Testis (tissue), 3 donors: ENCODE data around the gene GPR33. TPM values are rescaled to one million over a fixed set of nuclear protein-coding genes. Genes with fewer than 3 reads are reported as not detected.
A peak's percentile ranks its signal among the peaks of the same experiment; 100 is the strongest.

ENCODE experiments used
- DNase-seq: peaks from one replicate; pipeline ENCODE4 v3.0.0-alpha.2; 2019
- H3K27ac ChIP-seq, 2 donors: fragments of 200-600 bp; sonication (generic); one replicate each; pipeline ENCODE4 v1.5.1; 2019
- H3K27me3 ChIP-seq: fragments of 200-600 bp; sonication (generic); one replicate; pipeline ENCODE4 v1.5.1; 2019
- H3K36me3 ChIP-seq: fragments of 200-600 bp; sonication (generic); one replicate; pipeline ENCODE4 v1.5.1; 2017; ENCODE audit warnings: low read depth; ENCODE audit errors: missing control alignments
- H3K4me1 ChIP-seq: fragments of 200-600 bp; sonication (generic); one replicate; pipeline ENCODE4 v1.5.1; 2019
- H3K4me3 ChIP-seq, 2 donors: fragments of 200-600 bp; sonication (generic); one replicate each; pipeline ENCODE4 v1.5.1; 2017 to 2019
- H3K9me3 ChIP-seq: fragments of 200-600 bp; sonication (generic); one replicate; pipeline ENCODE4 v1.5.1; 2017
- CTCF ChIP-seq, 3 experiments: fragments of 450-650 bp in 2 of 3; fragments of 200-600 bp in 1 of 3; sonication (generic) in 1 of 3; IDR thresholded peaks; one replicate each; pipeline ENCODE4 v1.5.1; 2016 to 2019; ENCODE audit warnings: antibody characterized with exemption in 3 of 3, mild to moderate bottlenecking in 2 of 3, moderate library complexity in 1 of 3
- POLR2A ChIP-seq: fragments of 450-650 bp; IDR thresholded peaks from one replicate; pipeline ENCODE4 v1.6.1; 2017; ENCODE audit warnings: antibody characterized with exemption, mild to moderate bottlenecking, moderate library complexity
- WGBS, 2 donors: methylation state at CpG; one replicate each; pipeline ENCODE4 v1.1.5; 2018; 5-methylcytosine and 5-hydroxymethylcytosine counted together
- intact Hi-C: fragments of 100-400 bp; cut with DNase I; formaldehyde crosslinking; loops from one replicate; pipeline ENCODE4 v1.15.1; 2023; ENCODE audit warnings: low total_unique reads
- polyA plus RNA-seq: library from polyadenylated mRNA; stranded (reverse); fragments of 350-450 nt; fragmentation: Illumina TruSeq; extraction: RNeasy Lipid Tissue Mini Kit (QIAGEN cat#74804); gene quantifications from one replicate; pipeline ENCODE4 v1.2.3, GENCODE V29; 2014; ENCODE audit warnings: low read depth, low replicate concordance; ENCODE audit not compliant: insufficient read depth
- total RNA-seq, 2 donors: library from RNA; depleted of rRNA; stranded (reverse); fragments of >200 nt; gene quantifications; one replicate each; pipeline ENCODE4 v1.2.3, GENCODE V29; 2016

Gene GPR33
- total and polyA plus RNA-seq, 3 donors from 2014 or later = 0.24 TPM; not detected in 2

- Histone ChIP-seq H3K4me1 (peaks cover 7% of the 10 kb centered on the region), H3K27ac (peak within 1 kb of the TSS; percentile 83 to 88), H3K36me3 (peaks cover 1% of the 10 kb centered on the region), H3K4me3 (peak within 1 kb of the TSS; percentile 83 to 91), H3K27me3 (no peaks in the 10 kb centered on the region), H3K9me3 (no peaks in the 10 kb centered on the region)
- TF ChIP-seq POLR2A (peak; percentile 42), CTCF (IDR thresholded peaks at IDR 0.05) (no peak)
- 0 to 1% methylated on average over 23 to 57 of the region's 70 CpGs for WGBS, 2 donors
- DNase-seq = peak; percentile 97
- intact Hi-C loops = no loop called here
Observed at GRCh38 chr14:31456841-31457664, 30.8 kb downstream of the GPR33 start, which contains the start of gene DTD2. DTD2 (minus strand) TSS chr14:31457506; CDS start chr14:31457393, 113 bp downstream.

- H3K27ac ChIP-seq = no peak overlapping the region
- peak; percentile 34 to 58 (median 49) for TF ChIP-seq CTCF (IDR thresholded peaks at IDR 0.05)
- TF ChIP-seq POLR2A = no peak
- peaks cover 2% of the 10 kb centered on the region for H3K36me3 ChIP-seq
- intact Hi-C loops = no loop called here
- no peak overlapping the region for H3K4me3 ChIP-seq
- H3K9me3 ChIP-seq = no peaks in the 10 kb centered on the region
- no peaks in the 10 kb centered on the region for H3K4me1 ChIP-seq
- 29 to 45% methylated on average over 2 of the region's 2 CpGs for WGBS, 2 donors
- no peak for DNase-seq
- H3K27me3 ChIP-seq = no peaks in the 10 kb centered on the region
Observed at GRCh38 chr14:31449971-31450610, 37.7 kb downstream of the GPR33 start.

GRCh38 chr14:31449136-31449535 lies 38.7 kb downstream of the GPR33 start:
- H3K4me1 ChIP-seq = no peaks in the 10 kb centered on the region
- H3K4me3 ChIP-seq = no peak overlapping the region
- no peak for DNase-seq
- H3K36me3 ChIP-seq = peaks cover 2% of the 10 kb centered on the region
- no peaks in the 10 kb centered on the region for H3K27me3 ChIP-seq
- no peak for TF ChIP-seq CTCF (IDR thresholded peaks at IDR 0.05)
- TF ChIP-seq POLR2A = no peak
- no peak overlapping the region for H3K27ac ChIP-seq
- WGBS, 2 donors = 84 to 86% methylated on average over 8 of the region's 8 CpGs
- intact Hi-C loops = no loop called here
- H3K9me3 ChIP-seq = no peaks in the 10 kb centered on the region

- Histone ChIP-seq H3K27me3 (no peaks in the 10 kb centered on the region), H3K36me3 (no peaks in the 10 kb centered on the region), H3K4me3 (no peak overlapping the region), H3K9me3 (no peaks in the 10 kb centered on the region), H3K4me1 (peaks cover 3% of the 10 kb centered on the region), H3K27ac (no peak overlapping the region)
- intact Hi-C loops = no loop called here
- 84 to 97% methylated on average over 1 of the region's 1 CpG for WGBS, 2 donors
- TF ChIP-seq POLR2A (no peak), CTCF (IDR thresholded peaks at IDR 0.05) (no peak)
- no peak for DNase-seq
Observed at GRCh38 chr14:31445703-31446102, 42.1 kb downstream of the GPR33 start.
